Amniotic stem cell (primary cell): ENCODE measurements around the gene SPTB.
A peak's percentile ranks its signal among the peaks of the same experiment; 100 is the strongest.

Experiments used
- DNase-seq: peaks from one replicate; lab custom pipeline; 2025; lab: John Stamatoyannopoulos, UW

SPTB gene

GRCh38 chr14:64765740-64766302, 113.9 kb downstream of the SPTB start:
- no peak for DNase-seq

- peak; percentile 32 for DNase-seq
These were observed 114.8 kb downstream of the SPTB start for GRCh38 chr14:64764641-64765520.

- DNase-seq = no peak
These were observed 115.7 kb downstream of the SPTB start for GRCh38 chr14:64763801-64764621.

GRCh38 chr14:64763085-64763782, 116.5 kb downstream of the SPTB start:
- DNase-seq = no peak

- peak; percentile 55 for DNase-seq
These were observed 117.4 kb downstream of the SPTB start for GRCh38 chr14:64762044-64763034.

- DNase-seq = no peak
These were observed 118.2 kb downstream of the SPTB start for GRCh38 chr14:64761441-64762043.

GRCh38 chr14:64760916-64761315, 118.8 kb downstream of the SPTB start:
- DNase-seq = no peak

- DNase-seq = no peak
These were observed 119.5 kb downstream of the SPTB start for GRCh38 chr14:64760146-64760755.

GRCh38 chr14:64759555-64759938, 120.2 kb downstream of the SPTB start:
- DNase-seq = no peak

- DNase-seq = peak; percentile 35
These were observed 120.8 kb downstream of the SPTB start for GRCh38 chr14:64758691-64759554.

GRCh38 chr14:64758025-64758521, 121.6 kb downstream of the SPTB start:
- no peak for DNase-seq

GRCh38 chr14:64757601-64758000, 122.1 kb downstream of the SPTB start:
- no peak for DNase-seq

- no peak for DNase-seq
These were observed 123.0 kb downstream of the SPTB start for GRCh38 chr14:64756712-64757111.

GRCh38 chr14:64755781-64756221, 123.9 kb downstream of the SPTB start:
- no peak for DNase-seq

GRCh38 chr14:64754685-64755084, 125.0 kb downstream of the SPTB start:
- DNase-seq = no peak

- no peak for DNase-seq
These were observed 125.7 kb downstream of the SPTB start for GRCh38 chr14:64753999-64754398.

GRCh38 chr14:64753374-64753773, 126.3 kb downstream of the SPTB start:
- no peak for DNase-seq

GRCh38 chr14:64752909-64753308, 126.8 kb downstream of the SPTB start:
- DNase-seq = no peak
